Large intestine (tissue), 3 donors: Measurements from ENCODE around the gene IPO11. TPM values are rescaled to one million over a fixed set of nuclear protein-coding genes. Genes with fewer than 3 reads are reported as not detected.

ENCODE experiments used
- DNase-seq, 2 donors: peaks; one replicate each; pipeline versions ENCODE4 v3.0.0 to v3.0.0-alpha.2; 2013
- H3K27ac ChIP-seq: one replicate; pipeline ENCODE4 v1.5.1; 2013; ENCODE audit warnings: low read length
- H3K27me3 ChIP-seq: 2 replicates; pipeline ENCODE4 v1.6.1; 2013; ENCODE audit warnings: low read length; ENCODE audit not compliant: control insufficient read depth, insufficient read depth
- H3K36me3 ChIP-seq: 2 replicates; pipeline ENCODE4 v1.6.1; 2013; ENCODE audit warnings: low read length; ENCODE audit not compliant: control insufficient read depth, insufficient read depth
- H3K4me1 ChIP-seq: one replicate; pipeline ENCODE4 v1.6.1; 2013; ENCODE audit warnings: low read length; ENCODE audit not compliant: control insufficient read depth, insufficient read depth
- H3K4me3 ChIP-seq: one replicate; pipeline ENCODE4 v1.5.1; 2013; ENCODE audit warnings: low read length
- H3K9me3 ChIP-seq: one replicate; pipeline ENCODE4 v1.6.1; 2013; ENCODE audit warnings: mild to moderate bottlenecking, low read depth, low read length, moderate library complexity; ENCODE audit not compliant: control insufficient read depth
- WGBS: methylation state at CpG from one replicate; pipeline ENCODE4 v1.1.5; 2013; ENCODE audit warnings: low lambda C conversion rate; ENCODE audit not compliant: insufficient coverage; 5-methylcytosine and 5-hydroxymethylcytosine counted together
- polyA plus RNA-seq: library from polyadenylated mRNA; unstranded; fragments of 120-200 nt; gene quantifications from one replicate; pipeline ENCODE4 v1.2.1, GENCODE V29; 2013

Gene IPO11
- polyA plus RNA-seq, 1 donor = 20.9 TPM

DNA sequence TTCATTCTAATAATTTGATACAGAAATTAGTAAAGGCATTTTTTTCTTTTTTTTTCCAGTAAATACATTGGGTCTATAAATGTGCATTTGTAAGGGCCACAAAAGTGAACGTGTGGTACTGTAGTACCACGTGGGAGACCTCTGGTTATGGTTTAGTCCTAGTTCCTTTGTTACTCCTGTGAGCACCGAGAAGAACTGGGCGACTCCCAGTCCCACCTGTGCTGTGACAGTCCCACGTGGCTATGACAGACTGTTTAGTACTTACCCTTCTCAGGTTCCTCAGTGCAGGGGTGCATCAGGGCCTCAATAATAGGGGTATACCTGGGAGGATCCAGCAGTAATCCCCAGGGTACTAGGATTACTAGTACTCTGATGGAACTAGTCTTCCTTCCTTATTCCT lies 215.3 kb downstream of the IPO11 start:
- no peaks in the 10 kb centered on the region for H3K4me1 ChIP-seq
- no peaks in the 10 kb centered on the region for H3K27me3 ChIP-seq
- no CpG with 5 or more reads among the region's 5 CpGs for WGBS
- H3K9me3 ChIP-seq = no peaks in the 10 kb centered on the region
- no peak overlapping the region for H3K4me3 ChIP-seq
- H3K27ac ChIP-seq = no peak overlapping the region
- H3K36me3 ChIP-seq = peaks cover 13% of the 10 kb centered on the region
- no peak for DNase-seq

DNA sequence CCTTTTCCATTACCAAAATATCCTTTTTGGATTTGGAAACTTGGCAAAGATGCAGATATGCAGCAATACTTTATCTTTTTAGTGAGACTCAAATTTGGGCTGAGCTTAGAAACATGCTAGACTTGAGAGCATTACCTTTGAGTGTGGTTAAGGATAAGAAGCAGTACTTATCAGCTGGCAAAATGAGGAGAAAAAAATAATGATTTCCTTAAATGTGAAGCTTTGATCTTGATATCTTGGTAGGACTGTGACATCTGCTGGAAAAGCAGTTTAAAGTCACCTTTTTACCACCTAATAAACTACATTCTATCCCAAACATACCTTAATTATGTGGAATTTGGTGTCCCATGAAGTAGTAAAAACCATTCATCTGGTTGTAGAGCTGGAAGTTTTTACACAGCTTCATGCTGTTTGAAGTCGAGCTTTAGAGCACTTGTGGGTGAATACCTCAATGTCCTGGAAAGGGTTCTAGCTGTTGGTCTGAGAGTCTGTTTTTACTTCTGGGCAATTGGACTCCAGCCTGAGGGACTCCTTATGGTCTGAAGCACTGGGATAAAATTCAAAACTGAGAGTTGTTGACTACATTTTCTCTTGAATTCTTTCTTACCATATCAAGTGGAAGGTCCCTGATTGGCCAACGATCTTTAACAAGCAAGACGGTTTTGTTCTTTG lies 219.5 kb downstream of the IPO11 start:
- no peaks in the 10 kb centered on the region for H3K9me3 ChIP-seq
- no CpG with 5 or more reads among the region's 3 CpGs for WGBS
- no peaks in the 10 kb centered on the region for H3K27me3 ChIP-seq

DNA sequence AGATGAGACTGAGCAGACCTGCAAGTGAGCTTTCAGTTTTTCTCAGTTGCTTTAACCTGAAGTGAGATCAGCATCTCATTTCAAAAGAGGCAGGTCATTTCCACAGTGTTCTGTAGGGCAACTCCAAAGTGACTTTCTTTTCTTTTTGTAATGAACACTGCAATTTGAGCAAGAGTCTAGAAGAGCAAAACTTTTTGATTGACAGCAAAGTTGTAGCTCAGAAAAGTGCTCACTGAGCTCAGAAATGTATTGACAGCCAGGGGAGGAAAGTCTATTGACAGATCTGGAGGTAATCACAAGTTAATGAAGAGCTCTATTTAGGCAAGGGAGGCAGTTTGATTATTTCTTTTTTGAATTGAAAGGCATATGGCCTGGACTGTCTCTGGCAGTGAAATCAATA lies 220.7 kb downstream of the IPO11 start:
- Histone ChIP-seq H3K4me3 (no peak overlapping the region), H3K27ac (no peak overlapping the region), H3K36me3 (peaks cover 7% of the 10 kb centered on the region), H3K9me3 (no peaks in the 10 kb centered on the region), H3K4me1 (no peaks in the 10 kb centered on the region), H3K27me3 (no peaks in the 10 kb centered on the region)
- DNase-seq = no peak

More for the DNA sequence above, 219.5 kb downstream of the IPO11 start:
- H3K4me3 ChIP-seq = no peak overlapping the region
- H3K4me1 ChIP-seq = no peaks in the 10 kb centered on the region
- no peak for DNase-seq
- H3K27ac ChIP-seq = no peak overlapping the region
- peaks cover 12% of the 10 kb centered on the region for H3K36me3 ChIP-seq

DNA sequence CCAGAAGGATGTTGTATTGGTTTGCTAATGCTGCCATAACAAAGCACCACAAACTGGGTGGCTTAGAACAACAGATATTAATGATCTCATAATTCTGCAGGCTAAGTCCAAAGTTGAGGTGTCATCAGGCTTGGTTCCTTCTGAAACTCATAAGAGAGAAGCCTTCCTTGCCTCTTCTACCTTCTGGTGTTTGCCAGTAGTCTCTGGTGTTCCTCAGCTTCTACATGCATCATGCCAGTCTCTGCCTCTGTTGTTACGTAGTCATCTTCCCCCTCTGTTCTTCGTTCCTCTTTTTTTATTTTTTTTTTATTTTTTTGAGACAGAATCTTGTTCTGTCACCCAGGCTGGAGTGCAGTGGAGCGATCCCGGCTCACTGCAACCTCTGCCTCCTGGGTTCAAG lies 227.9 kb downstream of the IPO11 start:
- H3K4me3 ChIP-seq = no peak overlapping the region
- H3K4me1 ChIP-seq = no peaks in the 10 kb centered on the region
- no peaks in the 10 kb centered on the region for H3K9me3 ChIP-seq
- no peak for DNase-seq
- H3K27ac ChIP-seq = no peak overlapping the region
- no peaks in the 10 kb centered on the region for H3K36me3 ChIP-seq
- H3K27me3 ChIP-seq = no peaks in the 10 kb centered on the region
- 95% methylated on average over 4 of the region's 4 CpGs for WGBS

DNA sequence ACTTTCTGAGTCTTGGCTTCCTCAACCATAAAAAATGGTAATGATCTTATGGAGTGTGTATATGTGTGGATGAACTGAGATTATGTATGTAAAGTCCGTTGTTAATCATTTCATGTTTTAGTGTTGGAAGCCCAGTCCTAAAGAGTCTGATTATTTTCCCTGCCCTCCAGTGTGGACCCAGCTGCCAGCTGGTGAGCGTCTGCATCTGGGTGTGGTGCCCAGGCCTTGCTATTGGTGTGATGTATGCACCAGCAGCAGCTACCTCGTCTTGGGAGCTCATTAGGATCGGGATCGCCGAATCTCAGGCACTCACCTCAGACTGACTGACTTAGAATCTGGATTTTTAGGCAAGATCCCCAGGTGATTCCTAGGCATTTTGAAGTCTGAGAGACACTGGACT lies 229.9 kb downstream of the IPO11 start:
- DNase-seq = peak in 1 of 2 donors; percentile 17
- no peaks in the 10 kb centered on the region for H3K36me3 ChIP-seq
- no peak overlapping the region for H3K4me3 ChIP-seq
- no peak overlapping the region for H3K27ac ChIP-seq
- H3K27me3 ChIP-seq = no peaks in the 10 kb centered on the region
- H3K4me1 ChIP-seq = no peaks in the 10 kb centered on the region
- no CpG with 5 or more reads among the region's 6 CpGs for WGBS
- H3K9me3 ChIP-seq = no peaks in the 10 kb centered on the region

DNA sequence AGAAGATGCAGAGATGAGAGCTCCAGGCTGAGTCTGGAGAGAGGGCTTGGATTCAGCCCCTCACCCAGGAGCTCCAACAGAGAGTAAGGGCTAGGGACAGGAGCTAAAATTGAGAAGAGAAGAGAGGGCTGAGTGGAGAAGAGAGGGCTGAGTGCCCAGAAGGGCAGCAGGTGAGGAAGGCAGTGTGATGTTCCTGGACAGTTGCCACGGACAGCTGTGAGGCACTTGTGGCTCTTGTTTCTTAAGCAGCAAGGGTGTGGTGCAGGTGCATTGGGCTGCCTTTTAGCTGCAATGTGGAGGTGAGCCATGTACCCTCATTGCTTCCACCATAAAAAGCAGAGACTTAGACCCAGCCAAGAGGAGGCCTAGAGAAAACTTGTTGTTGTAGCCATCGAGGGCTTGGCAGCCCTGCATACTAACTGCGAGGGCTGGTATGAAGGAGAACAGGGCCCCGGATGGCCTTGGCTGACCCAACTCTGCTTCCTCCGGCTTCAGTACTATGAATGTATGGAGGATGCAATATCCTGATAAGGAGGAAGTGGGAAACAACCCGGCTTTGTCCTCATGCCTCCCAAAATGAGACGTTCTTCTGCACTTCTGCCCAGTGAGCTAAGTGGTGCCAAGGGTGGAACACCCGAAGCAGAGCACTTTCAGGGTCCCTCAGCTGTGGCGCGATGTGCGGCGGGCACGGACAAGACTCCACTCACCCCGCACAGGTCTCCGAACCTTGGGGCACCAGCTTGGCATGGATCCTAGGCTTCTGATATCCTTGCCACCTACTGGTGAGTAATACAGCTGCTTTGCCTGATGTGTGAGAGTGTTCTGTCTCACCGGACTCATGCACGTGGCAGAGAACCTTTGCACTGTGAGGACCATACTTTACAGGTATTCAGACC lies 231.2 kb downstream of the IPO11 start:
- Histone ChIP-seq H3K27ac (no peak overlapping the region), H3K4me3 (no peak overlapping the region), H3K4me1 (no peaks in the 10 kb centered on the region), H3K36me3 (no peaks in the 10 kb centered on the region), H3K27me3 (no peaks in the 10 kb centered on the region), H3K9me3 (no peaks in the 10 kb centered on the region)
- WGBS = no CpG with 5 or more reads among the region's 17 CpGs
- no peak for DNase-seq

DNA sequence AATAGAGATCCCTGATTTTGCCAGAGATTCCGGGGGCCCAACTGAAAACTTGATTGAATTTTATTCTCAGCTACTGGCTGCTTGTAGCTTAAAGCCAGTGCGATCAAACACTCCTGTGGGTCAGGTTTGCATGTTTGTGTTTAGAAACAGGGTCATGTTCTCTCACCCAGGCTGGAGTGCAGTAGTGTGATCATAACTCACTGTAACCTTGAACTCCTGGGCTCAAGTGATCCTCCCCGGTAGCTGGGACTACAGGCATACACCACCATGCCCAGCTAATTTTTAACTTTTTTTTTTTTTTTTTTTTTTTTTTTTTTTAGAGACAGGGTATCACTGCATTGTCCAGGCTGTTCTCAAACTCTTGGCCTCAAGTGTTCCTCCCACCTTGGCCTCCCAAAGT lies 232.7 kb downstream of the IPO11 start:
- Histone ChIP-seq H3K4me3 (no peak overlapping the region), H3K27ac (no peak overlapping the region), H3K36me3 (no peaks in the 10 kb centered on the region), H3K4me1 (no peaks in the 10 kb centered on the region), H3K9me3 (no peaks in the 10 kb centered on the region), H3K27me3 (no peaks in the 10 kb centered on the region)
- no peak for DNase-seq
- WGBS = no CpG with 5 or more reads among the region's 3 CpGs

DNA sequence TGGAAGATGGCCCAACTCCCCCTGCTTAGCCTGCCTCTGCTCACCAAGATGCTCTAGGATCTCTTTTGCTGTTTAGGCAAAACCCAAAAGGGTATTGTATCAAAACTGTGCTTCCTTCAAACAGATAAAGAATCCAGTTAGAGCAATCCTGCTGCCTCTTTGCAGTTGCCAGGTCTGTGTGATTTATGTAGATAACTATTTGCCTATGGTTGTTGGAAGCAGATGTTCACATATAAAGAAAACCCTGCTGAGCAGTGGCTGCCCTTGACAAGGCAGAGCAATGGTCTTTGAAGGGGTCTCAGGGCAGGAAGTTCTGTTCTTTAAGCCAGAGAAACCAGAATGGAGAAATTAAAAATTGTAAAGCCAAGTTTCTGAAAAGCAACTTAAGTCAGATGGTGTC lies 234.7 kb downstream of the IPO11 start:
- no peaks in the 10 kb centered on the region for H3K27me3 ChIP-seq
- H3K4me3 ChIP-seq = no peak overlapping the region
- H3K27ac ChIP-seq = no peak overlapping the region
- H3K36me3 ChIP-seq = no peaks in the 10 kb centered on the region
- DNase-seq = no peak
- H3K9me3 ChIP-seq = no peaks in the 10 kb centered on the region
- no peaks in the 10 kb centered on the region for H3K4me1 ChIP-seq

DNA sequence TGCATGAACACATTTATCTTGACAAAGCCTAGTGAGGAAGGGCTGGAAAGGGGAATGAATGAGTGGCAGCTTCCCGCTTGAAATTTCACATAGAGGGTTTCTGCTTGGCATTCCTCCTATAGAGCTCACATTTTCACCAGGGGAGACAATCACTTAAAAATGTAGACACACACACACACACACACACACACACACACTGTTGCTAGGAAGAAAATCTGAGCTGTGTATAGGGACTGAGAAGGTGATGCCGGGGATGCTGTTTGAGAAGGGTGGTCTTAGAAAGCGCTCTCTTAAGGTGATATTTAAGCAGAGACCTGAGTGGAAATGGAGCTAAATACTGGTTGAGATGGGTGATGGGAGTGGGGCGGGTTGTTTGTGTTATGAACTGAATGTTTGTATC lies 236.5 kb downstream of the IPO11 start:
- H3K36me3 ChIP-seq = no peaks in the 10 kb centered on the region
- no peak overlapping the region for H3K27ac ChIP-seq
- DNase-seq = no peak
- no peaks in the 10 kb centered on the region for H3K27me3 ChIP-seq
- WGBS = 100% methylated on average over 1 of the region's 4 CpGs
- H3K9me3 ChIP-seq = no peaks in the 10 kb centered on the region
- no peak overlapping the region for H3K4me3 ChIP-seq
- H3K4me1 ChIP-seq = no peaks in the 10 kb centered on the region

DNA sequence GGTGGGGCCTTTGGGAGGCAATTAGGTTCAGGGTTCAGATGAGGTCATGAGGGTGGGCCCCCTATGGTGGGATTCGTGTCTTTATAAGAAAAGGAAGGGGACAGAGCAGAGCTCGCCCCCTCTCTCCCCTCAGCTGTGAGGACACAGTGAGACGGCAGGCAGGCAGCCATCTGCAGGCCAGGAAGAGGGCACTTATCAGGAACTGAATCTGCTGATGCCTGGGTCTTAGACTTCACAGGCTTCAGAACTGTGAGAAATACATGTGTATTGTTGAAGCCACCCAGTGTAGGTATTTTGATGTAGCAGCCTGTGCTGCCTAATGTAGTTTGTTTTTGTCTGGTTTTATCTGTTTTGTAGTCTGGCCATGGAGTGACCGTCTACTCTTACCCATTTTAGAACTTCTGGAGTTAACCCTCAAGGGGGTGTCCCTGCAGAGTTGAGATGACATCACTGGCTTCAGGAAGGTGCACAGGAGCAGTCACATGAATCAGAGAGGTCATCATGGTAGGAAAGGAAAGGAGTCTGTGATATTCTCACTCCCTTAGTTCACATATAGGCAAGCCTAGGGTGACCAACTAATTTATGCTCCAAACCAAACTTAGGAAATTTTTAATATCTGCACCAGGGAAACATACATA lies 237.0 kb downstream of the IPO11 start:
- no peaks in the 10 kb centered on the region for H3K27me3 ChIP-seq
- WGBS = 100% methylated on average over 1 of the region's 4 CpGs

More for the DNA sequence above, 237.0 kb downstream of the IPO11 start:
- no peaks in the 10 kb centered on the region for H3K4me1 ChIP-seq
- no peaks in the 10 kb centered on the region for H3K9me3 ChIP-seq
- H3K36me3 ChIP-seq = no peaks in the 10 kb centered on the region
- DNase-seq = no peak
- no peak overlapping the region for H3K4me3 ChIP-seq
- no peak overlapping the region for H3K27ac ChIP-seq
